Measurements from ENCODE around the gene CWC22.
"Not testable (repeated sequence)": the region's sequence is repeated elsewhere in the genome, so short reads cannot be mapped to it uniquely, and the experiment has no call there.

CWC22 gene

DNA sequence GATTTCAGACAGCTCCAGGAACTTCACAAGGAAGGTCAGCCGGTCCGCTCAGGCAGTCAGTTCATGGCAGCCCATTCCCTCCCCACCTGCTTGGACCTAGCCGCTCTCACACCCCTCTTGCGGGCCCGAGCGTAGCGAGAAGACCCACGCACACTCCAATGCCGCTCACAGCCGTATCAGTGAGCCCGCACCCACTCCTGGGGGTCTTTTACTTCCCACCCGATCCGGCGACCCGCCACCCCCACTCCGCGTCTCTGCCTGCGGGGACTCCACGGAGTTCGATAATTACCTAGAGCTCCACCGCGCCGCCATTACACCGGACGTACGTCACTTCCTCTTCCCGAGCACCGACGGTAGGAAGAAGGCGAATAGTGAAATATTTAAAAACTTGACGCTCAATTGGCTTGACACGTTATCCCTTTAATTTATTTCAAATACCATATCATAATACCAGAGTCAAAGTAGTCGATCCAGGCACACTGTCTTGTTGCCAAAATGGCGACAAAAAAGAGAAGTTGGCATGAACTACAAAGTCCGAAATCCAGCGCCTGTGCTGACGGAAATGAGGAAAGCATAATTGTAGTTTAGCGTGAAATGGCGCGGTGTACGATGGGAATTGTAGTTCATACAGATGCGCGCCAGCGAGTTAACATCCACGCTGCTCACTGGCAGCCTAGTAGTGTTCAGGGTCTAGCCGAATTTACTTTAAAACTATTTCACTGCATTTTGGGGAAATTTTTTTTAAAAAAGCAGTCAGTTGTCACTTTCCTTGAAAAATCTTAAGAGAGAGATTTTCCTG lies at the start of gene CWC22:
Gene CWC22 (minus strand): TSS at position 517 of the 799 bp plus-strand sequence. CDS start 13,956 bp downstream, outside the sequence.
- H3K4me3 ChIP-seq (ENCODE audit: low read depth, low read length), result peak within 1 kb of the TSS; percentile 95
- peak; percentile 79 for DNase-seq (ENCODE audit: low read depth)
- TF ChIP-seq, protein P1, sequence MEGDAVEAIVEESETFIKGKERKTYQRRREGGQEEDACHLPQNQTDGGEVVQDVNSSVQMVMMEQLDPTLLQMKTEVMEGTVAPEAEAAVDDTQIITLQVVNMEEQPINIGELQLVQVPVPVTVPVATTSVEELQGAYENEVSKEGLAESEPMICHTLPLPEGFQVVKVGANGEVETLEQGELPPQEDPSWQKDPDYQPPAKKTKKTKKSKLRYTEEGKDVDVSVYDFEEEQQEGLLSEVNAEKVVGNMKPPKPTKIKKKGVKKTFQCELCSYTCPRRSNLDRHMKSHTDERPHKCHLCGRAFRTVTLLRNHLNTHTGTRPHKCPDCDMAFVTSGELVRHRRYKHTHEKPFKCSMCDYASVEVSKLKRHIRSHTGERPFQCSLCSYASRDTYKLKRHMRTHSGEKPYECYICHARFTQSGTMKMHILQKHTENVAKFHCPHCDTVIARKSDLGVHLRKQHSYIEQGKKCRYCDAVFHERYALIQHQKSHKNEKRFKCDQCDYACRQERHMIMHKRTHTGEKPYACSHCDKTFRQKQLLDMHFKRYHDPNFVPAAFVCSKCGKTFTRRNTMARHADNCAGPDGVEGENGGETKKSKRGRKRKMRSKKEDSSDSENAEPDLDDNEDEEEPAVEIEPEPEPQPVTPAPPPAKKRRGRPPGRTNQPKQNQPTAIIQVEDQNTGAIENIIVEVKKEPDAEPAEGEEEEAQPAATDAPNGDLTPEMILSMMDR (IDR thresholded peaks at IDR 0.05; ENCODE audit: control insufficient read depth, extremely low read depth, insufficient read depth), result no peak

DNA sequence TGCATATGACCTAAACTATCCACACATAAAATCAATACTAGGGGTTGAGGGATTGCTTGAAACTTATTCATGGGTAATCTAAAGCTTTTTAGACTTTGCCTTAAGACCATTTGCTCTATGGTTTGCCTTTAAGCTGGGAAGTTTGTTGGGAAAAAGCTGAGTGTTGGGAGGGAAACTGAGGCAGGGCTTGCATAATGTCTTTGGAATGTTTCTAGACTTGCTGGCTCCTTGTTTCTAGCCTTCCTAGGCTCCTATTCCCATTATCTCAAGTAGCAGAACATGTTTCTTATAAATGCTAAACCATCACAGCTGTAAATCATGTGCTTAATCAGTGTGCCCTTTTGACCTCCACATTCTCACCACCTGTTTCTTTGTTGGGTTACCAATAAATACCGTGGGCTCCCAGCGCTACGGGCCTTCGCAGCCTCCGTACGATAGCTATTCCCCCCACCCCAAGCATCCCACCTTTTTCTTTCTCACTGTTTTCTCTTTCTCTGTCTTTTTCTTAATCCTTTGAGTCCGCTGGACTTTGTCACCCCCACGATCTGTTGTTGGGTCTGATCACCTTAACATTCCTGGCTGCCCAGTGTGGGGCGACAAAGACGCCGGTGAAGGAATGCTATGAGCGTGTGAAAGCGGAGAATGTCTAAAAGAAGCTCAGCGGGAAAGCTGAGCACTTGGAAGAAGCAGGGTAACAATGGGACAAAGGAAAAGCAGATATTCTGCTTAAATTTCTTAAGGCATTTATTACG lies 49.4 kb upstream of the CWC22 start:
- TF ChIP-seq, protein P1 (IDR thresholded peaks at IDR 0.05; ENCODE audit: control insufficient read depth, extremely low read depth, insufficient read depth), result no peak
- H3K4me3 ChIP-seq (ENCODE audit: low read depth, low read length), result no peak overlapping the region
- DNase-seq (ENCODE audit: low read depth), result no peak

DNA sequence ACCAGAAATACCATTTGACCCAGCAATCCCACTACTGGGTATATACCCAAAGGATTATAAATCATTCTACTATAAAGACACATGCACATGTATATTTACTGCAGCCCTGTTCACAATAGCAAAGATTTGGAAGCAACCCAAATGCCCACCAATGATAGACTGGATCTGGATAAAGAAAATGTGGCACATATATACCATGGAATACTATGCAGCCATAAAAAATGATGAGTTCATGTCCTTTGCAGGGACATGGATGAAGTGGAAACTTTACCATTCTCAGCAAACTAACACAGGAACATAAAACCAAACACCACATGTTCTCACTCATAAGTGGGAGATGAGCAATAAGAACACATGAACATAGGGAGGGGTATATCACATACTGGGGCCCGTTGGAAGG lies 47.5 kb upstream of the CWC22 start:
- DNase-seq (ENCODE audit: low read depth); H3K4me3 ChIP-seq (ENCODE audit: low read depth, low read length): not testable (repeated sequence)

DNA sequence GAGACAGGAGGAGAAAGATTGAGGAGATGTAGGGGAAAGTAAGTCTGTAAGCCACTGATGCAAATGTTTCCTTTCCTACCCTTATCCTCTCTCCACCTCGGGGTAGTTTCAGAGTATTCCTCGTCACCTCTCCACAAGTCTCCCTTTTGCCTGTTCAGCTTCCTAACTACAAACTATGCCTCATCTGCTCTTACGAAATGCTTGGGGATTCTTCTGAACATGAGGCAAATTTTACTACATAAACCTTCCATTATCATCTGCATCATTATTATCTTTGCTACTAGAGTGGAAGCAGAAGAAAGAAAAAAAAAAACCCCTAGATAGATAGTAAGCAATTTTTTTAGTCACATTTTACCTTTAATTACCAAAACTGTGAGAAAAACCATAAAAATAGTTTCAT lies 43.1 kb upstream of the CWC22 start:
- TF ChIP-seq, protein P1 (IDR thresholded peaks at IDR 0.05; ENCODE audit: control insufficient read depth, extremely low read depth, insufficient read depth), result no peak
- DNase-seq (ENCODE audit: low read depth), result no peak
- no peak overlapping the region for H3K4me3 ChIP-seq (ENCODE audit: low read depth, low read length)

DNA sequence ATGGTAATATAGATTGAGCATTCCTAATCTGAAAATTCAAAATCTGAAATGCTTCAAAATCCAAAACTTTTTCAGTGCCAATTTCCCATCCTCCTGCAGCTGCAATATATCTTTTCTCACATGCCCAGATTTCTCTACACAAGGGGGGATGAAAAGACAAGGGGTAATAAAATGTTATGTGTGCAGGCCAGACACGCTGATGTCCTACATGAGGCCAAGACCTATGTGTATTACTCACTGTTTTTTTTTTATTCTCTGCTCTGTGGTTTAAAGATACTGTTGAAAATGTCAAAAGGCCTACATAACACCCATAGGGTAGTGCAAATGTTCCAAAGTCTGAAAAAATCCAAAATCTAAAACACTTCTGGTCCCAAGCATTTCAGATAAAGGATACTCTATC lies 41.2 kb upstream of the CWC22 start:
- no peak for DNase-seq (ENCODE audit: low read depth)
- TF ChIP-seq, protein P1 (IDR thresholded peaks at IDR 0.05; ENCODE audit: control insufficient read depth, extremely low read depth, insufficient read depth), result no peak

DNA sequence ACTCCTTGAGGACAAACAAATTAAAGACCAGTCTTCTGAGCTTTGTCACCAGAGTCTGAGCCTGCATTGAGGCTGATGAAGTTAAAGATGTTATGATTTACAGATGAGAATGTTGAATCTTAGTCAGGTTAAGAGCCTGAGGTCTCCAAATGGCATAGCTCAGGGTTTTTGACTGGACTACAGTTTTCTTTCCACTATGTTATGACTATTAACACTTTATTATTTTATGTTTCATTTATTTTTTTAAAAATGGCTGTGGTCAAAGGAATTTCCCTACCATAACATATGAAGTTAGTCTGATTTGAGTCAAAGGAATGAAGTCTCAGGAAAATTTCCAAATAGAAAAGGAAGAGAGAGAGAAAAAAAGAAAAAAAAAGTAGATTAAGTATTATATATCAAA lies 39.7 kb upstream of the CWC22 start:
- H3K4me3 ChIP-seq (ENCODE audit: low read depth, low read length), result no peak overlapping the region
- DNase-seq (ENCODE audit: low read depth), result no peak
- TF ChIP-seq, protein P1 (IDR thresholded peaks at IDR 0.05; ENCODE audit: control insufficient read depth, extremely low read depth, insufficient read depth), result no peak

More for the DNA sequence above, 41.2 kb upstream of the CWC22 start:
- no peak overlapping the region for H3K4me3 ChIP-seq (ENCODE audit: low read depth, low read length)

DNA sequence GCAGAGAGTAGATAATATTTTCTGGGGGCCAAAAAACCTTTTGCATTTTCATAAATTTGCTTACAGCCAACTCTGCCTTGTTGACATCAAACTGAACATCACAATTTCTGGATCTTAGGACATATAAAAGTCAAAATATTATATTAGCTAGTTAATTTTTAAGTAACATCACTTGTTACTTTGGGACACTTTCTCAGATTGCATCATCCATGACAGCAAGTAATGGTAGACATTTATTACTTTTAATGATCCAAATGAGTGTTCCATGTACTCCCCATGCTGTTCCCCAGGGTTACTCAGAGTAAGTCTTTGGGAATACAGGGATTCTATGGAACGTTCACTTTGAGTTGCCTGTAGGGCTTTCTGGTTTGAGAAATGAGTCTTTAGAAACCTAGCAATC lies 39.1 kb upstream of the CWC22 start:
- no peak overlapping the region for H3K4me3 ChIP-seq (ENCODE audit: low read depth, low read length)
- TF ChIP-seq, protein P1 (IDR thresholded peaks at IDR 0.05; ENCODE audit: control insufficient read depth, extremely low read depth, insufficient read depth), result no peak

More for the DNA sequence above, 39.1 kb upstream of the CWC22 start:
- no peak for DNase-seq (ENCODE audit: low read depth)
